HepG2 (cell line): ENCODE results near the gene KMT2B. TPM values are rescaled to one million over a fixed set of nuclear protein-coding genes. Genes with fewer than 3 reads are reported as not detected.

Source experiments
- ELF1 ChIP-seq: sonication (generic); formaldehyde crosslinking; IDR thresholded peaks from 2 replicates; pipeline ENCODE4 v1.4.0; 2020; ENCODE audit warnings: missing genetic modification reagents
- PRDM10 ChIP-seq: sonication (generic); formaldehyde crosslinking; IDR thresholded peaks from 2 replicates; pipeline ENCODE4 v1.4.0; 2020; ENCODE audit warnings: low read depth, missing genetic modification reagents
- SRSF4 ChIP-seq: fragments of 200-400 bp; formaldehyde crosslinking; IDR thresholded peaks from one replicate; pipeline ENCODE4 v1.6.1; 2018; ENCODE audit warnings: mild to moderate bottlenecking, low read depth, low read length, moderate library complexity; ENCODE audit not compliant: poor library complexity, severe bottlenecking
- ZFP36L1 ChIP-seq: sonication (generic); formaldehyde crosslinking; IDR thresholded peaks from 2 replicates; pipeline ENCODE4 v1.8.0; 2022; ENCODE audit warnings: mild to moderate bottlenecking, missing genetic modification reagents, moderate library complexity
- ZGPAT ChIP-seq: IDR thresholded peaks from 2 replicates; pipeline ENCODE4 v1.6.1; 2016; ENCODE audit warnings: mild to moderate bottlenecking
- ZNF383 ChIP-seq: sonication (generic); formaldehyde crosslinking; IDR thresholded peaks from 2 replicates; pipeline ENCODE4 v1.4.0; 2020; ENCODE audit warnings: missing genetic modification reagents, mild to moderate bottlenecking, borderline replicate concordance
- polyA plus RNA-seq, 8 experiments: library from polyadenylated mRNA; depleted of rRNA in 3 of 8; stranded (reverse) in 7 of 8; unstranded in 1 of 8; fragments of >200 nt; fragmentation: Illumina TruSeq in 4 of 8; extraction: Trizol in 4 of 8; gene quantifications; 2 replicates each; pipeline versions ENCODE4 v1.2.1 to v1.2.3, GENCODE V29; 2011 to 2016; ENCODE audit warnings: low read depth in 4 of 8, missing spikeins in 1 of 8, mixed read lengths in 1 of 8; ENCODE audit not compliant: insufficient read depth in 1 of 8
- total RNA-seq, 5 experiments: library from RNA; depleted of rRNA; stranded (reverse); fragments of >200 nt; fragmentation: Illumina TruSeq; extraction: Trizol; gene quantifications; 2 replicates each; pipeline ENCODE4 v1.2.3, GENCODE V29; 2016; ENCODE audit warnings: low read depth in 1 of 5
- TF ChIP-seq, protein P1 (sequence below): sonication (generic); formaldehyde crosslinking; IDR thresholded peaks from 2 replicates; pipeline ENCODE4 v1.5.0; 2020; ENCODE audit warnings: mild to moderate bottlenecking, missing genetic modification reagents, borderline replicate concordance
- TF ChIP-seq, protein P2 (sequence below): sonication (generic); formaldehyde crosslinking; conservative IDR thresholded peaks from 2 replicates; pipeline ENCODE4 v1.4.0; 2020; ENCODE audit warnings: mild to moderate bottlenecking, missing genetic modification reagents, moderate library complexity
- TF ChIP-seq, protein P3 (sequence below): sonication (generic); formaldehyde crosslinking; IDR thresholded peaks from 2 replicates; pipeline ENCODE4 v1.4.0; 2020; ENCODE audit warnings: missing genetic modification reagents

Gene KMT2B
- total and polyA plus RNA-seq, 2 of the 13 experiments (the other 11 are each of a cell fraction or from before 2014, with no cell fraction given) = 6.2 to 16.9 TPM

GRCh38 chr19:35719402-35720162, 1.8 kb downstream of the KMT2B start (continued):
- TF ChIP-seq, protein P1, sequence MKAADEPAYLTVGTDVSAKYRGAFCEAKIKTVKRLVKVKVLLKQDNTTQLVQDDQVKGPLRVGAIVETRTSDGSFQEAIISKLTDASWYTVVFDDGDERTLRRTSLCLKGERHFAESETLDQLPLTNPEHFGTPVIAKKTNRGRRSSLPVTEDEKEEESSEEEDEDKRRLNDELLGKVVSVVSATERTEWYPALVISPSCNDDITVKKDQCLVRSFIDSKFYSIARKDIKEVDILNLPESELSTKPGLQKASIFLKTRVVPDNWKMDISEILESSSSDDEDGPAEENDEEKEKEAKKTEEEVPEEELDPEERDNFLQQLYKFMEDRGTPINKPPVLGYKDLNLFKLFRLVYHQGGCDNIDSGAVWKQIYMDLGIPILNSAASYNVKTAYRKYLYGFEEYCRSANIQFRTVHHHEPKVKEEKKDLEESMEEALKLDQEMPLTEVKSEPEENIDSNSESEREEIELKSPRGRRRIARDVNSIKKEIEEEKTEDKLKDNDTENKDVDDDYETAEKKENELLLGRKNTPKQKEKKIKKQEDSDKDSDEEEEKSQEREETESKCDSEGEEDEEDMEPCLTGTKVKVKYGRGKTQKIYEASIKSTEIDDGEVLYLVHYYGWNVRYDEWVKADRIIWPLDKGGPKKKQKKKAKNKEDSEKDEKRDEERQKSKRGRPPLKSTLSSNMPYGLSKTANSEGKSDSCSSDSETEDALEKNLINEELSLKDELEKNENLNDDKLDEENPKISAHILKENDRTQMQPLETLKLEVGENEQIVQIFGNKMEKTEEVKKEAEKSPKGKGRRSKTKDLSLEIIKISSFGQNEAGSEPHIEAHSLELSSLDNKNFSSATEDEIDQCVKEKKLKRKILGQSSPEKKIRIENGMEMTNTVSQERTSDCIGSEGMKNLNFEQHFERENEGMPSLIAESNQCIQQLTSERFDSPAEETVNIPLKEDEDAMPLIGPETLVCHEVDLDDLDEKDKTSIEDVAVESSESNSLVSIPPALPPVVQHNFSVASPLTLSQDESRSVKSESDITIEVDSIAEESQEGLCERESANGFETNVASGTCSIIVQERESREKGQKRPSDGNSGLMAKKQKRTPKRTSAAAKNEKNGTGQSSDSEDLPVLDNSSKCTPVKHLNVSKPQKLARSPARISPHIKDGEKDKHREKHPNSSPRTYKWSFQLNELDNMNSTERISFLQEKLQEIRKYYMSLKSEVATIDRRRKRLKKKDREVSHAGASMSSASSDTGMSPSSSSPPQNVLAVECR = peak; percentile 63
- TF ChIP-seq ZNF383 (CRISPR knock-in tag) = no peak
- TF ChIP-seq, protein P2, sequence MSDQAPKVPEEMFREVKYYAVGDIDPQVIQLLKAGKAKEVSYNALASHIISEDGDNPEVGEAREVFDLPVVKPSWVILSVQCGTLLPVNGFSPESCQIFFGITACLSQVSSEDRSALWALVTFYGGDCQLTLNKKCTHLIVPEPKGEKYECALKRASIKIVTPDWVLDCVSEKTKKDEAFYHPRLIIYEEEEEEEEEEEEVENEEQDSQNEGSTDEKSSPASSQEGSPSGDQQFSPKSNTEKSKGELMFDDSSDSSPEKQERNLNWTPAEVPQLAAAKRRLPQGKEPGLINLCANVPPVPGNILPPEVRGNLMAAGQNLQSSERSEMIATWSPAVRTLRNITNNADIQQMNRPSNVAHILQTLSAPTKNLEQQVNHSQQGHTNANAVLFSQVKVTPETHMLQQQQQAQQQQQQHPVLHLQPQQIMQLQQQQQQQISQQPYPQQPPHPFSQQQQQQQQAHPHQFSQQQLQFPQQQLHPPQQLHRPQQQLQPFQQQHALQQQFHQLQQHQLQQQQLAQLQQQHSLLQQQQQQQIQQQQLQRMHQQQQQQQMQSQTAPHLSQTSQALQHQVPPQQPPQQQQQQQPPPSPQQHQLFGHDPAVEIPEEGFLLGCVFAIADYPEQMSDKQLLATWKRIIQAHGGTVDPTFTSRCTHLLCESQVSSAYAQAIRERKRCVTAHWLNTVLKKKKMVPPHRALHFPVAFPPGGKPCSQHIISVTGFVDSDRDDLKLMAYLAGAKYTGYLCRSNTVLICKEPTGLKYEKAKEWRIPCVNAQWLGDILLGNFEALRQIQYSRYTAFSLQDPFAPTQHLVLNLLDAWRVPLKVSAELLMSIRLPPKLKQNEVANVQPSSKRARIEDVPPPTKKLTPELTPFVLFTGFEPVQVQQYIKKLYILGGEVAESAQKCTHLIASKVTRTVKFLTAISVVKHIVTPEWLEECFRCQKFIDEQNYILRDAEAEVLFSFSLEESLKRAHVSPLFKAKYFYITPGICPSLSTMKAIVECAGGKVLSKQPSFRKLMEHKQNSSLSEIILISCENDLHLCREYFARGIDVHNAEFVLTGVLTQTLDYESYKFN = peak; percentile 50
- 0 out of 2 replicates have a peak, but pooled peaks have one; percentile 31 for TF ChIP-seq ZGPAT
- TF ChIP-seq PRDM10 (CRISPR knock-in tag) = 0 out of 2 replicates have a peak, but pooled peaks have one; percentile 27
- TF ChIP-seq, protein P3, sequence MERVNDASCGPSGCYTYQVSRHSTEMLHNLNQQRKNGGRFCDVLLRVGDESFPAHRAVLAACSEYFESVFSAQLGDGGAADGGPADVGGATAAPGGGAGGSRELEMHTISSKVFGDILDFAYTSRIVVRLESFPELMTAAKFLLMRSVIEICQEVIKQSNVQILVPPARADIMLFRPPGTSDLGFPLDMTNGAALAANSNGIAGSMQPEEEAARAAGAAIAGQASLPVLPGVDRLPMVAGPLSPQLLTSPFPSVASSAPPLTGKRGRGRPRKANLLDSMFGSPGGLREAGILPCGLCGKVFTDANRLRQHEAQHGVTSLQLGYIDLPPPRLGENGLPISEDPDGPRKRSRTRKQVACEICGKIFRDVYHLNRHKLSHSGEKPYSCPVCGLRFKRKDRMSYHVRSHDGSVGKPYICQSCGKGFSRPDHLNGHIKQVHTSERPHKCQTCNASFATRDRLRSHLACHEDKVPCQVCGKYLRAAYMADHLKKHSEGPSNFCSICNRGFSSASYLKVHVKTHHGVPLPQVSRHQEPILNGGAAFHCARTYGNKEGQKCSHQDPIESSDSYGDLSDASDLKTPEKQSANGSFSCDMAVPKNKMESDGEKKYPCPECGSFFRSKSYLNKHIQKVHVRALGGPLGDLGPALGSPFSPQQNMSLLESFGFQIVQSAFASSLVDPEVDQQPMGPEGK (CRISPR knock-in tag) = 0 out of 2 replicates have a peak, but pooled peaks have one; percentile 32
- TF ChIP-seq ZFP36L1 (CRISPR knock-in tag) = no peak
- TF ChIP-seq ELF1 = no peak
- TF ChIP-seq SRSF4 = no peak
